ENCODE measurements around the gene RIMKLB. TPM values are rescaled to one million over a fixed set of nuclear protein-coding genes. Genes with fewer than 3 reads are reported as not detected.

RIMKLB gene
- total RNA-seq, 4 donors from 2014 or later = 26.6 to 34.5 (median 29.2) TPM

DNA sequence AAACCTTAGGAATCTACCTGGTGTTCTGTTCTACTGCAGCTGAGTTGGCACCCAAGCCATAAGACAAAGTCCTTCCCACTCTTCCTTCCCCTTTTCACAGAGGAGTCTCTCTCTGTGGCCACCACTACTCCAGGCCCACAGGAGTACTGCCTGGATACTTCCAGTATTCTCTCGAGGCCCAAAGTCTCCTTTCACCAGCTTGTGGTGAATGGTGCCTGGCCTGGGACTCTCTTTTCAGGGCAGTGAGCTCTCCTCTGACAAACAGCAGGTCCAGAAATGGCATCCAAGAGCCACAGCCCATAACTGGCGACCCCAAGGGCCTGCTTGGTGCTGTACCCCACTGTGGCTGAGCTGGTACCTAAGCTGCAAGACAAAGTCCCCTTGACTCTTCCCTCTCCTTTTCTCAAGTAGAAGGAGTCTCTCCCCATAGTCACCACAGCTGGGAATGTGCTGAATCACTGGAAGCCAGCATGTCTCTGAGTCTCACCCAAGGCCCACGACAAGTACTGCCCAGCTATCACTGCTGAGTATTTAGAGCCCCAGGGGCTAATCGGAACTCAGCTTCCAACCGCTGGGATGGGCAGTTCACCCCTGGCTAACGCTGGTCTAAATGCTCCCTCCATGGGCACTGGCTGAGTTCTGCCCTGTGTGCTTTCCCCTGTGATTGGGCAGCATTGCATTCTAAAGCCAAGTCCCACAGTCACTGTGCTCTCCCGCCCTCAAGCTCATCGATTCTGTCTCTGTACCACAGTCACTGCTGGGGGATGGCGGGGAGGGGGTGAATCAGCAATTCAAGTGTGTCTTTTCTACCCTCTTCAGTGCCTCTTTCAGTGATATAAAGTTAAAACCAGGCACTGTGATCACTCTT lies 130.7 kb downstream of the RIMKLB start:
- TF ChIP-seq CTCF (IDR thresholded peaks at IDR 0.05) (no peak), EP300 (IDR thresholded peaks at IDR 0.05) (no peak), POLR2AphosphoS5 (IDR thresholded peaks at IDR 0.05) (no peak), POLR2A (IDR thresholded peaks at IDR 0.05; ENCODE audit: low read depth) (no peak)
- no peak for DNase-seq (ENCODE audit: extremely low spot score)
- peaks cover 0 to 8% (median 3%) of the 10 kb centered on the region in 4 donors for H3K4me1 ChIP-seq
- H3K36me3 ChIP-seq = no peaks in the 10 kb centered on the region
- H3K4me3 ChIP-seq = no peak overlapping the region
- no peak overlapping the region for H3K27ac ChIP-seq (replicated peaks in 1 of 4)
- intact Hi-C loops (cut with DNase I) = no loop called here
- H3K9me3 ChIP-seq = no peaks in the 10 kb centered on the region
- WGBS = 83% methylated on average over 8 of the region's 9 CpGs
- H3K27me3 ChIP-seq = no peaks in the 10 kb centered on the region

DNA sequence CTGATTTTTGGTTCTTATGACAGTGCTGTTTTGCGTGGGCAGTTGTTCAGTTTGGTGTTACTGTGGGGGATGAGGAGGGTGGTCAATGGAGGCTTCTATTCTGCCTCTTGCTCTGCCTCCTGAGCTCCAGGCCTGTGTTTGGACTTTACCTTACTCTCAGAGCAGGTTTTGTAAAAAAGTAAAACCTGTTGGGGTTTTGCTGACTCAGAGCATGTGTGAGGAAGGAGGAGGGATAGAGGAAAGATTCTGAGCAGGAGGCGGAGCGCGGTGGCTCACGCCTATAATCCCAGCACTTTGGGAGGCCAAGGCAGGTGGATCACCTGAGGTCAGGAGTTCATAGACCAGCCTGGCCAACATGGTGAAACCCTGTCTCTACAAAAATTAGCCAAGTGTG lies 131.3 kb downstream of the RIMKLB start:
- intact Hi-C loops (cut with DNase I) = no loop called here
- H3K27me3 ChIP-seq = no peaks in the 10 kb centered on the region
- peaks cover 0 to 2% (median under 1%) of the 10 kb centered on the region in 4 donors for H3K4me1 ChIP-seq
- no peak for DNase-seq (ENCODE audit: extremely low spot score)
- 73% methylated on average over 5 of the region's 5 CpGs for WGBS
- H3K27ac ChIP-seq (replicated peaks in 1 of 4) = no peak overlapping the region
- H3K9me3 ChIP-seq = no peaks in the 10 kb centered on the region
- no peak overlapping the region for H3K4me3 ChIP-seq
- TF ChIP-seq EP300 (IDR thresholded peaks at IDR 0.05) (no peak), POLR2AphosphoS5 (IDR thresholded peaks at IDR 0.05) (no peak), CTCF (IDR thresholded peaks at IDR 0.05) (no peak), POLR2A (IDR thresholded peaks at IDR 0.05; ENCODE audit: low read depth) (no peak)
- no peaks in the 10 kb centered on the region for H3K36me3 ChIP-seq

DNA sequence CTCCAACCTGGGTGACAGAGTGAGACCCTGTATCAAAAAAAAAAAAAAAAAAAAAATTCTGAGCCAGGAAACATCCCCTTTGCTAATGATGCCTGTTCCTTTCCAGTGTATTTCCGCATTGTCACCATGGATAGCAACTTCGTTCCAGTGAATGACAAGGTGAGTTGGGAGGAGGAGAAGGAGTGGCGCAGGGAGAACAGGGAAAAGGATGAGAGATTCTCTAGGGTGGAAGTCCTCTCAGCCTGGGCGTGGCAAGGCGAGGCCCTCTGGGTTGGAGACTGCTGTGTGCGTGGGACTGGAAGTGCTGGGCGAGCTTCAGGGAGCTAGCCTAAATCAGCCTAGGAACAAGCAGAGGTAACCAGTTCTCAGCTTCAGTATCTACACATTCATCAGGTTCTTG lies 131.8 kb downstream of the RIMKLB start:
- Histone ChIP-seq H3K9me3 (no peaks in the 10 kb centered on the region), H3K4me3 (no peak overlapping the region), H3K36me3 (no peaks in the 10 kb centered on the region), H3K4me1 (no peaks in the 10 kb centered on the region), H3K27ac (replicated peaks in 1 of 4) (no peak overlapping the region), H3K27me3 (no peaks in the 10 kb centered on the region)
- intact Hi-C loops (cut with DNase I) = no loop called here
- no peak for DNase-seq (ENCODE audit: extremely low spot score)
- 90% methylated on average over 7 of the region's 7 CpGs for WGBS
- TF ChIP-seq POLR2A (IDR thresholded peaks at IDR 0.05; ENCODE audit: low read depth) (no peak), EP300 (IDR thresholded peaks at IDR 0.05) (no peak), CTCF (IDR thresholded peaks at IDR 0.05) (no peak), POLR2AphosphoS5 (IDR thresholded peaks at IDR 0.05) (no peak)

DNA sequence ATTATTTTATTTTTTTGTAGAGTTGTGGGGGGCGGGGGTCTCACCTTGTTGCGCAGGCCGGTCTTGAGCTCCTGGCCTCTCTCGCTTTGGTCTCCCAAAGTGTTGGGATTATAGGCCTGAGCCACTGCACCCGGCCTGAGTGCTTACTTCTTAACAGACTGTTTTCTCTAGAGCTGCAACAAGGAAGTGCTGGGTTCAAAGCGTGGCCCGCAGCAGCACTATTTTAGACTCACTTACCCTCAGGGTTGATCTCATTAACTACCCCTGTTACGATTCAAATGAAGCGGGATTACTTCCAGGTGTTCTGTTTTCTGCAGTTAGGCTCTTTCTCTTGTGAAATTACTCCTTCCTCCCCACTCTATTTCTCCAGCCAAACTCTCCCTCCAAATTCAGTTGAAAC lies 133.3 kb downstream of the RIMKLB start:
- no peak for TF ChIP-seq EP300 (IDR thresholded peaks at IDR 0.05)
- no peak for TF ChIP-seq POLR2A (IDR thresholded peaks at IDR 0.05; ENCODE audit: low read depth)
- no peak for TF ChIP-seq CTCF (IDR thresholded peaks at IDR 0.05)
- no peak for TF ChIP-seq POLR2AphosphoS5 (IDR thresholded peaks at IDR 0.05)
- Histone ChIP-seq H3K36me3 (no peaks in the 10 kb centered on the region), H3K9me3 (no peaks in the 10 kb centered on the region), H3K4me1 (no peaks in the 10 kb centered on the region), H3K27ac (replicated peaks in 1 of 4) (no peak overlapping the region), H3K4me3 (no peak overlapping the region), H3K27me3 (no peaks in the 10 kb centered on the region)
- 89% methylated on average over 9 of the region's 9 CpGs for WGBS
- intact Hi-C loops (cut with DNase I) = no loop called here
- DNase-seq (ENCODE audit: extremely low spot score) = no peak
